Breast epithelium (tissue), 3 donors: ENCODE measurements around the gene CCDC170.

Experiments used
- POLR2A ChIP-seq: fragments of 450-650 bp; IDR thresholded peaks from one replicate; pipeline ENCODE4 v1.6.1; 2016; ENCODE audit warnings: antibody characterized with exemption, mild to moderate bottlenecking, moderate library complexity
- POLR2AphosphoS5 ChIP-seq, 3 donors: sonication (generic); formaldehyde crosslinking; IDR thresholded peaks; one replicate each; pipeline ENCODE4 v1.6.1; 2017; ENCODE audit warnings: antibody characterized with exemption in 3 of 3
- TF ChIP-seq, protein P1 (sequence below), 3 donors: fragments of 450-650 bp; IDR thresholded peaks; one replicate each; pipeline ENCODE4 v1.5.1; 2016 to 2017; ENCODE audit warnings: antibody characterized with exemption in 3 of 3, mild to moderate bottlenecking in 3 of 3, moderate library complexity in 3 of 3

- TF ChIP-seq POLR2A (no peak), POLR2AphosphoS5 (IDR thresholded peaks at IDR 0.05) (no peak)
- TF ChIP-seq, protein P1, sequence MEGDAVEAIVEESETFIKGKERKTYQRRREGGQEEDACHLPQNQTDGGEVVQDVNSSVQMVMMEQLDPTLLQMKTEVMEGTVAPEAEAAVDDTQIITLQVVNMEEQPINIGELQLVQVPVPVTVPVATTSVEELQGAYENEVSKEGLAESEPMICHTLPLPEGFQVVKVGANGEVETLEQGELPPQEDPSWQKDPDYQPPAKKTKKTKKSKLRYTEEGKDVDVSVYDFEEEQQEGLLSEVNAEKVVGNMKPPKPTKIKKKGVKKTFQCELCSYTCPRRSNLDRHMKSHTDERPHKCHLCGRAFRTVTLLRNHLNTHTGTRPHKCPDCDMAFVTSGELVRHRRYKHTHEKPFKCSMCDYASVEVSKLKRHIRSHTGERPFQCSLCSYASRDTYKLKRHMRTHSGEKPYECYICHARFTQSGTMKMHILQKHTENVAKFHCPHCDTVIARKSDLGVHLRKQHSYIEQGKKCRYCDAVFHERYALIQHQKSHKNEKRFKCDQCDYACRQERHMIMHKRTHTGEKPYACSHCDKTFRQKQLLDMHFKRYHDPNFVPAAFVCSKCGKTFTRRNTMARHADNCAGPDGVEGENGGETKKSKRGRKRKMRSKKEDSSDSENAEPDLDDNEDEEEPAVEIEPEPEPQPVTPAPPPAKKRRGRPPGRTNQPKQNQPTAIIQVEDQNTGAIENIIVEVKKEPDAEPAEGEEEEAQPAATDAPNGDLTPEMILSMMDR (IDR thresholded peaks at IDR 0.05): no peak
These were observed 54.4 kb downstream of the CCDC170 start for GRCh38 chr6:151548201-151548600.
